Inflammatory macrophage (primary cell): ENCODE results near the gene PCDHGC4.

Experiments
- DNase-seq, 2 donors: peaks; one replicate each; pipeline ENCODE4 v3.0.0-alpha.2; 2020 to 2022

The PCDHGC4 gene

DNA sequence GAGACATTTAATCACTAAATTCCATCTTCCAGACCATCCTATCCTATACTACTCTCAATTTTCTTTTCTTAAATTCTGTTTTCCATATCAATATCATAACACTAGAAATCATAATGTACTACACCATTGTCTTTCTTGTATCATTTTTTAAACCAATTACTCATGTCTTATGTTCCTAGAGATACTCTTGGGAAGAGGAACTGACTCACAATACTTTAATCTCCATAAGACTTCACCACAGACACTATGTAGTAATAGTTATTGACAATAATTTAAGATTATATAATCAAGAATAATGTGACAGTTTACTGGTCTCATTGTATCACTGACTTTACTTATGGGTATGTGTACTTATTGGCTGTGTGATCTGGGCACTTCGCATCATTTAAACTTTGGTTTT is 47.9 kb downstream of the PCDHGC4 start:
- DNase-seq = no peak

DNA sequence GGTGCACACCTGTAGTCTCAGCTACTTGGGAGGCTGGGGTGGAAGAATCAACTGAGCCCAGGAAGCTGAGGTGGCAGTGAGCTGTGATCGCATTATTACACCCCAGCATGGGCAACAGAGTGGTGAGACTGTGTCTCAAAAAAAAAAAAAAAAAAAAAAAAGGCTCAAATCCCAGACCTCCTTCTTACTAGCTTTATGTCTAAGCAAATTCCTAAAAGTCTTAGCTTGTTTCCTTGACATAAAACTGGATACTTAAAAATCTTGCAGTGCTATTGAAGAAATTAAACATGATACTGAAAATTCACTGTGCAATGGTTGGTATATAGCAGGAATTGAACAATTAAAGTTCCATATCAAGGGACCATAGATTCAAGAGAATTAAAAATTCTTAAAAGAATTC is 49.1 kb downstream of the PCDHGC4 start:
- no peak for DNase-seq

DNA sequence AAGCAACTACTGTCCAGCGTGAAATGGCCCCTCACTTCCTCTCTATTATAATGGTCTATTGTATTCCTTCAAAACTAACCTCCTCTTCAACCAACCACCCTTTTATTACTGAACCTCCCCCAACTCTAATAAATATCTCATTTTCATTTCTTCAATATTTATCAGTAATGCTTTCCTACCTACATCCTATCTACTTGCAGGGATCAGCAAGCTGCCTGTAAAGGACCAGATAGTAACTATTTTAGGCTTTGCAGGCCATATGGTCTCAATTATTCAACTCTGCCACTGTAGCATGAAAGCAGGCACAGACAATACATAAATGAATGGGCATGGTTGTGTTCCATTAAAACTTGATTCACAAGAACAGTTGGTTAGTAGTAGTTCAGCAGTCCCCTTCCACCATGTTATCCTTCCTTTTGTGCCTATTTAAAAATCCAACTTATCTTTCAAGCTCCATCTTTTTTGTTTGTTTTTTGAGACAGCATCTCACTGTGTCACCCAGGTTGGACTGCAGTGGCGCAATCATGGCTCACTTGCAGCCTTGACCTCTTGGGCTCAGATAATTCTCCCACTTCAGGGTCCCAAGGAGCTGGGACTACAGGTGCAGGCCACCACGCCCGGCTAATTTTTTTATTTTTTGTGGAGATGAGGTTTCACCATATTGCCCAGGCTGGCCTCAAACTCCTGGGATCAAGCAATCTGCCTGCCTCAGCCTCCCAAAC is 49.8 kb downstream of the PCDHGC4 start:
- no peak for DNase-seq
